ENCODE data around the gene SGSM2.

- TF ChIP-seq, protein P1, sequence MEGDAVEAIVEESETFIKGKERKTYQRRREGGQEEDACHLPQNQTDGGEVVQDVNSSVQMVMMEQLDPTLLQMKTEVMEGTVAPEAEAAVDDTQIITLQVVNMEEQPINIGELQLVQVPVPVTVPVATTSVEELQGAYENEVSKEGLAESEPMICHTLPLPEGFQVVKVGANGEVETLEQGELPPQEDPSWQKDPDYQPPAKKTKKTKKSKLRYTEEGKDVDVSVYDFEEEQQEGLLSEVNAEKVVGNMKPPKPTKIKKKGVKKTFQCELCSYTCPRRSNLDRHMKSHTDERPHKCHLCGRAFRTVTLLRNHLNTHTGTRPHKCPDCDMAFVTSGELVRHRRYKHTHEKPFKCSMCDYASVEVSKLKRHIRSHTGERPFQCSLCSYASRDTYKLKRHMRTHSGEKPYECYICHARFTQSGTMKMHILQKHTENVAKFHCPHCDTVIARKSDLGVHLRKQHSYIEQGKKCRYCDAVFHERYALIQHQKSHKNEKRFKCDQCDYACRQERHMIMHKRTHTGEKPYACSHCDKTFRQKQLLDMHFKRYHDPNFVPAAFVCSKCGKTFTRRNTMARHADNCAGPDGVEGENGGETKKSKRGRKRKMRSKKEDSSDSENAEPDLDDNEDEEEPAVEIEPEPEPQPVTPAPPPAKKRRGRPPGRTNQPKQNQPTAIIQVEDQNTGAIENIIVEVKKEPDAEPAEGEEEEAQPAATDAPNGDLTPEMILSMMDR (conservative IDR thresholded peaks at IDR 0.05; ENCODE audit: low read depth in 2 of 2): no peak
- TF ChIP-seq EZH2 (IDR thresholded peaks at IDR 0.05; ENCODE audit: low read depth, unreplicated experiment): no peak
- TF ChIP-seq POLR2AphosphoS5 (IDR thresholded peaks at IDR 0.05; ENCODE audit: low read depth): no peak
Measured at GRCh38 chr17:2361010-2361760, 23.9 kb downstream of the SGSM2 start.
